ENCODE data around the gene GABPB1. TPM values are rescaled to one million over a fixed set of nuclear protein-coding genes. Genes with fewer than 3 reads are reported as not detected.

Gene GABPB1
- 25.7 to 37.2 TPM (median 32.4 TPM) in 5 replicates for total RNA-seq (2022; extraction: Qiagen RNA extraction)

DNA sequence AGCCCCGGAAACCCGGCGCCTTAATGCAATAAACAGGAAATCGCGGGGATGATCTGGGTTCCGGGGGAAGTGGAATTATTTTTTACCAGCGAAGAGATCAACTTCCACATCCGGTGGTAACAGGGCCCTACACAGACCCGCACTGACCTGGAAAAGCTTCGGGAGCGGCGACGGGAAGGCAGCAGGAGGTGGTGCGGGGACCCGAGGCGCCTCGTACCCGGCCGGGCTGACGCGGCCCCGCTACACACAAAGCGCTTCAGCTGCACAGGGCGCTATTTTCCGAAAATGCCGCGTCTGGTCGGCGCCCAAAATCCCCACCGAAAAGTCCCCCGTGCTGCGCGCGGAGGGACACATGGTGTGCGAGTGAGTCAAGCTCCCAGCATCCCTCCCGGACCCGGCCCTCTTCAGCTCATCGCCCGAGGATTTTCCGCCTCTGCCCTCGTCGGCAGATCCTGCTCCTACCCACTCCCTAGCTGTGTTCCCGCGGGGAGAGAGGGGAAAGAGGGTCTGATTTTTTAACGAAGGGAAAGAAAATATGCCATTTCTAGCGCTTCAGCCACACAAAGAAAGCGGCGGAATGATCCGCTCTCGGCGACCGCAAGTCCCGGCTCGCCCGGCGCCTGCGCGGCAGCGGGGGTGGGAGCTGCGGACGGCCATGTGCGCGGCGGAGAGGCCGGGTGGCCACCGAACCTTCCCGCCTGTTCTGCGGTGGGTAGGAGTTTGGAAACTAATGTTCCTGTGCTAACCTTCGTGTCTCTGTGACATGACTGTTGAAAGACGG, at the start of gene GABPB1:
TSS of gene GABPB1 (minus strand) at position 361 of the 781 bp plus-strand sequence. CDS start 45,400 bp downstream, outside the sequence.

DNA sequence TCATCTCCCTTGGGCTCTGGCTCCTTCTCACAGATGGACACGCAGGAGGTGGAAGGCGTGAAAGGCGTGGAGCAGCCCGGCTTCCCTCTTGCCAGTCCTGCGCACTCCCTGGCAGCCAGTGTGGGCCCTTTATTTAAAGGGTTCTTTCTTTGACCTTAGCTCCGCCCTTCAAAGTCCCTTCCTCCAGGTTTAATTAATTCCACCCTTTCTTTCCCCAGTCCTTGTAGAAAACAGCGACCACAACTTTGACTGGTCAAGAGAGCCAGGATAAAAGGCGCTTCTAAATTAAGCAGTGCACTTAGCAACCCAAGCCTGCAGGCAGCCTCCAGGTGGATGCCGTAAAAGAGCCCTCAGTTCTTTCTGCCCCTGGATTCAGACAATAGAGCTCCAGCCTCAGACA, 89.4 kb downstream of the GABPB1 start, which contains the start of gene HDC:
TSS of gene HDC (minus strand) at position 107 of the 400 bp plus-strand sequence. CDS start at position 4, 103 bp downstream.

Other genes with a start within 250 kb of the GABPB1 start
- gene ATP8B4, start 236.0 kb downstream of the GABPB1 start, total RNA-seq (2022; extraction: Qiagen RNA extraction) = 0.80 to 1.1 TPM (median 0.99 TPM) in 5 replicates
- 32.9 to 36.8 TPM (median 34.0 TPM) in 5 replicates for gene SLC27A2, start 173.0 kb downstream of the GABPB1 start, total RNA-seq (2022; extraction: Qiagen RNA extraction)
- gene HDC, start 89.5 kb downstream of the GABPB1 start, total RNA-seq (2022; extraction: Qiagen RNA extraction) = 0.06 to 0.12 TPM (median 0.08 TPM) in 3 of 5 replicates, not detected in the others
- 32.0 to 56.1 TPM (median 39.9 TPM) in 5 replicates for gene USP8, start 69.2 kb upstream of the GABPB1 start, total RNA-seq (2022; extraction: Qiagen RNA extraction)
- gene USP50, start 191.5 kb upstream of the GABPB1 start, total RNA-seq (2022; extraction: Qiagen RNA extraction) = not detected in 5 replicates